ENCODE data around the gene ATG7.

DNA sequence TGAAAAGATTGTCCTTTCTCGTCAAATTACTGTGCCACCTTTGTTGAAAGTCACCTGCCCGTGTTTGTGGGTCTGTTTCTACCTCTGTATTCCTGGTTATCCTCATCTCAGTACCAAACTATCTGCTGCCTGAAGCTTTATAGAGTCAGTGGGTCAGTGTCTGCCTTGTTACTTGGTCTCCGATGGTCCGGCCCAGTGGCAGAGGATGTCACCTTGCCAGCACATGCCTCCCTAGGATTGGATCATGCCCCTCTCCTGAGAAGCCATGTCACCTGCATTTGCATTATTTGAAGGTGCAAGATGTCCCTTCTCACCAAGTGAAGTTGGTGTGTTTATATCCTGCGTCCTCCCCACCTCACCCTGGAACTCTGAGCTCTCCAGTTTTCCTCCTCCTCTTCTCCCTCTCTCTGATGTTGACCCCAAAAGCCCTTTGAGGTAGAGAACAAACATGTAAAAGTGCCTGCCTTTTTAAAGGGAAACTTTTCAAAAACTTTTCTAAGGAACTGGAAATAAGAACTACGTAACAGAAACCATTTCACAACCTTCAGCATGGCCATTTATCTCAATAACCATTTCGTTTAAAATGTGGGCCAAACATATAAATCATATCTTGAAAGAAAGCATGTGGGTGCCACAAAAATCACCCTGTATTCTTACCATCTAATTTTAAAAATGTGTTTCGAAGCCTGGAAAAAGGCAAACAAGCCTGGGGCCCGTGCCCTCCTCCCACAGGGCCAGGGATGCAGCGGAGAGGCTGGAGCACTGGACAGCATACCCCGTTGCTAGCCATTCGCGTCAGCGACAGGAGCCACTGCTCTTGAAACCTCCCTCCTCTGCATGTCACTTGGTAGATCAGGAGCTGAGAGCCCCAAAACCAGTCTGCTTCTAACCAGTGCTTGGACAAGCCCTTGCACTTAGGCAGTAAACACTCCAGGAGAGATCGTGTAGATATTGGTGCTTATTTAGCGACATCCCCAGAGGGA is 269.4 kb downstream of the ATG7 start:
- TF ChIP-seq, protein P1, sequence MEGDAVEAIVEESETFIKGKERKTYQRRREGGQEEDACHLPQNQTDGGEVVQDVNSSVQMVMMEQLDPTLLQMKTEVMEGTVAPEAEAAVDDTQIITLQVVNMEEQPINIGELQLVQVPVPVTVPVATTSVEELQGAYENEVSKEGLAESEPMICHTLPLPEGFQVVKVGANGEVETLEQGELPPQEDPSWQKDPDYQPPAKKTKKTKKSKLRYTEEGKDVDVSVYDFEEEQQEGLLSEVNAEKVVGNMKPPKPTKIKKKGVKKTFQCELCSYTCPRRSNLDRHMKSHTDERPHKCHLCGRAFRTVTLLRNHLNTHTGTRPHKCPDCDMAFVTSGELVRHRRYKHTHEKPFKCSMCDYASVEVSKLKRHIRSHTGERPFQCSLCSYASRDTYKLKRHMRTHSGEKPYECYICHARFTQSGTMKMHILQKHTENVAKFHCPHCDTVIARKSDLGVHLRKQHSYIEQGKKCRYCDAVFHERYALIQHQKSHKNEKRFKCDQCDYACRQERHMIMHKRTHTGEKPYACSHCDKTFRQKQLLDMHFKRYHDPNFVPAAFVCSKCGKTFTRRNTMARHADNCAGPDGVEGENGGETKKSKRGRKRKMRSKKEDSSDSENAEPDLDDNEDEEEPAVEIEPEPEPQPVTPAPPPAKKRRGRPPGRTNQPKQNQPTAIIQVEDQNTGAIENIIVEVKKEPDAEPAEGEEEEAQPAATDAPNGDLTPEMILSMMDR (IDR thresholded peaks at IDR 0.05; ENCODE audit: poor library complexity): no peak
- TF ChIP-seq EZH2 (IDR thresholded peaks at IDR 0.05; ENCODE audit: borderline replicate concordance) (no peak), EZH2phosphoT487 (IDR thresholded peaks at IDR 0.05; ENCODE audit: low read depth, severe bottlenecking, unreplicated experiment) (no peak)

Data from hepatocyte (in vitro differentiated cells).